ENCODE measurements around the gene MAP3K2.
"Not testable (repeated sequence)": the region's sequence is repeated elsewhere in the genome, so short reads cannot be mapped to it uniquely, and the experiment has no call there.

Gene MAP3K2

DNA sequence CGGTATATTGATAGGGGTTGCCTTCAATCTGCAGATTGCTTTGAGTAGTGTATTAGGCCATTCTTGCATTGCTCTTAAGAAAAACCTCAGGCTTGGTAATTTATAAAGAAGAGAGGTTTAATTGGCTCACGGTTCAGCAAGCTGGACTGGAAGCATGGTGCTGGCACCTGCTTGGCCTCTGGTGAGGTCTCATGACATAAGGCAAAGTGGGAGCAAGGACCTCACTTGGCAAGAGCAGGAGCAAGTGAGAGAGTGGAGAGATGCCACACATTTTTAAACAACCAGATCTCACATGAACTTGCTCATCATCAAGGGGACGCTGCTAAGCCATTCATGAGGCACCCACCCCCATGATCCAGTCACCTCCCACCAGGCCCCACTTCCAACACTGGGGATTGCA lies 4.9 kb downstream of the MAP3K2 start:
- no peak for DNase-seq (ENCODE audit: low read depth in 2 of 2)

DNA sequence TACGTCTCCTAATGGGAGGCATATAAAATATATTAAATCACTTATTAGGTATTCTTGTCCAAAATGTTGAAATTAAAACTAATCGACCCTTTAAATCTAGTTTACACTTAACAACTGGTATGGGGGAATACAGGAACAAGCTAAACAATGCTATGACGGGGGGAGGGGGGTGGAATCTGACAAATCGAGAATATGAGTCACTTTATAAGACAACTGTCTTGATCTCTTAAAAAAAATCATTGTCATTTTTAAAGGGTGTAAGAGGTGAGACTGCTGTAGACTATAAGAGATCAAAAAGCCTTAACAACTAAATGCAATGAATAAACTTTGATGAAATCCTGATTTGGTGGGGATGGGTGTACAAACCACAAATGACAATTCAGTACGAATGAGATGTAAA lies 6.0 kb downstream of the MAP3K2 start:
- DNase-seq (ENCODE audit: low read depth in 2 of 2) = no peak

DNA sequence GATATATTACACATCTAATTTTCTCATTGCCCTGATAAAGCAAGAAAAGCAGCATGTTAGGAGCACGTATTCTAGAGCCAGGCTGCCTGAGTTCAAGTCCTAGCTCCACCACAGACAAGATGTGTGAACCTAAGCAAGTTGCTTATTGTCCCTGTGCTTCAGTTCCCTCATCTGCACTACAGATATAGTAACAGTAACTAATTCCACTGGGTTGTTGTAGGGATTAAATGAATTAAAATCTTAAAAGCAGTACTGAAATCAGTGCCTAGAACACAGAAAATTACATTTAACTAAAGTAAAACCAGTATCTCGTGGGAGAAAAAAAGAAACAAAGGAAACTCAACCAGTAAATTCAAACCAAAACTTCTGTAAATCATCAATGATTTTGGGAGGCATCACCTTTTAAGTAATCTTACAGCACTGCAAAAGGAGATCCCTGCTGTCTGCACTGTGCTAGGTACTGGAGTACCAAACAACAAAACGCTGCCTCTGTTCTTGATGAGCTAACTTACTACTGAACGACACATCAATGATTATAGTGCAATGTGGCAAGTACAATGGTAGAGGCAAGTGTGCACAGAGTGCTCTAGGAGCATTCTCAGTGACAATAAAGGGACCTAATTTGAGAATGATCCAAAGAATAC lies 7.9 kb downstream of the MAP3K2 start:
- DNase-seq (ENCODE audit: low read depth in 2 of 2) = no peak

DNA sequence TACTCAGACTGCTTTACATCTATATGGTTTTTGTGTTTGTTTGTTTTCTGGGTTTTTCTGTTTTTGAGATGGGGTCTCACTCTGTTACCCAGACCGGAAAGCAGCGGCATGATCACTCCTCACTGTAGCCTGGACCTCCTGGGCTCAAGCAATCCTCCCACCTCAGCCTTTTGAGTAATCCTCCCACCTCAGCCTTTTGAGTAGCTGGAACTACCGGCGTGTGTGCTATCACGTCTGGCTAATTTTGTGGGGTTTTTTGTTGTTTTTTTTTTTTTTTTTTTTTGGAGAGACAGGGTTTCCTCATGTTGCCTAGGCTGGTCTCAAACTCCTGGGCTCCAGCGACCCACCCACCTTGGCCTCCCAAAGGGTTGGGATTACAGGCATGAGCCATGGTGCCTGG lies 9.1 kb downstream of the MAP3K2 start:
- DNase-seq (ENCODE audit: low read depth in 2 of 2) = no peak

DNA sequence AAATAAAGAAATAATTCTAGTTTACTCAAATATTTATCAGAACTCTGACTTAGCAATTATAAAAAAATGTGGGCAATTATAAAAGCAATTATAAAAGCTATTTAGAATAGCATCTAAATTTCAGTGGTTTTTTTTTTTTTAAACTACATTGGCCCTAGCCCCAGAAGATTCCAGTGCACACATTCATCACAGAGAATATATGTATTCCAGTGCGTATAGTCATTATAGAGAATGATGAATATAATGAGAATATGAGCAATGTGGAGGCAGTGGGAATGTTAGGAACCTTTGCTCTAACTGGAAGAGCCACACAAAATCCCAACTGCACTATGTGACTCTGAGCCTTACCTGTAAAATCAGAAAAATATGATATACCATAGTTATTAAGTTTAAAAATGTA lies 10.5 kb downstream of the MAP3K2 start:
- no peak for DNase-seq (ENCODE audit: low read depth in 2 of 2)

DNA sequence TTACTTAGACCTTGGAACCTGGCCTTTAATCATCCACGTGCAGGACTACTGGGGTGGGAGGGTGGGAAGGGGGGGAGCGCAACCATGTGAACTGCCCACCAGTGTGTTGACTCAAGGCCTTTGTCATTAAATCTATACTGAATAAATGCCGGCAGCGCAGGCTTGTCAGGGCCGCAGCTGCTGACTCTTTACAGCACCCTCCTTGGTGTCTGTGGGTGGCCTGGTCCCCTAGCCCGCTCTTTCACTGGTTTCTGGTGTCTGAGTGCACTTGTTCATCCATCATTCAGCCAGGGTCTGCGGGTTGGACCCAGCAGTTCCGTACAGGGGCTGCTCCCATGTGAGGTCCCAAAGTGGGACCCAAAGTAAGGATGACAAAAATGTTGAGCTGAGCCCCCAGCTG lies 11.5 kb downstream of the MAP3K2 start:
- no peak for DNase-seq (ENCODE audit: low read depth in 2 of 2)

DNA sequence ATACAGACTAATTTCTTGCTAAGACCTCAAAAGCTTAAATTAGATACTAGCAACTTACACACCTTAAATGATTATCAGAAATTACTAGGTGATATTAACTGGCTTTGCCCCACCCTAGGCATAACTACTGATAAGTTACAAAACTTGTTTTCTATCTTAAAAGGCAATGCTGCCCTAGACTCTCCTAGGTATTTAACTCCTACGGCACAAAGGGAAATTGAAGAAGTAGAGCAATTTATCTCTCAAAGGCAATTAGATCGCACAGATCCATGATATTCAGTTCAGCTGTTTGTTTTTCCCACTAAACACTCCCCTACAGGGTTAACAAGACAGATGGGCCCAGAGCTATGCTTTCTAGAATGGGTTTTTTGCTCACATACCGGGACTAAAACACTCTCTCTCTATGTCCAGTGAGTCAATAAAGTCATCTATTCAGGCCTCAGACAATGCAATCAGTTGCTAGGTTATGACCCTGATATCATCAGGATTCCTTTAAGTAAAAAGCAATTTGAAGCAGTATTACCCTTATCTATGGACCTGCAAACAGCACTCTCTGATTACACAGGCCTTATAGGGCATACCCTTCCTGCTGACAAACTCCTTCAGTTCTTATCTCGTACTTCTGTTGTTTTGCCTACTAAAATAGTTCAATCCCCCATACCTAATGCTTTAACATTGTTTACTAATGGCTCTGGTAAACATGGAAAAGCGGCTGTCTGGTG lies 14.3 kb downstream of the MAP3K2 start:
- DNase-seq (ENCODE audit: low read depth in 2 of 2) = no peak

DNA sequence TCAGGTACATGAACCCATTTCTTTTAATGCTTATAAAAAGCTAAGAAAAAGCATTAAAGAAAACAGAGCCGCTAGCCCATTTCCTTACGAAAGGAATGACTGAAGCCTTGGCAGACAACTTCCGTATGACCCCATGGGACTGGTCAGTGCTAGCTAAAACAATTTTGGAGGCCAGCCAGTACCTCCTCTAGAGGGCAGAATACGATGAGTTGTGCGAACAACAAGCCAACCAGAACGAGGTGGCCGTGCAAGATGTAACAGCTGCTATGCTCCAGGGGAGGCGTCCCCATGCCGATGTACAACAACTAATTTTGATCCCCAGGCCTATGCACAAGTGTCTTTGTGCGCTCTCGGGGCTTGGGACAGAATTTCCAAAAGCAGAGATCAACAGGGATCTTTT lies 16.7 kb downstream of the MAP3K2 start:
- DNase-seq (ENCODE audit: low read depth in 2 of 2) = no peak

DNA sequence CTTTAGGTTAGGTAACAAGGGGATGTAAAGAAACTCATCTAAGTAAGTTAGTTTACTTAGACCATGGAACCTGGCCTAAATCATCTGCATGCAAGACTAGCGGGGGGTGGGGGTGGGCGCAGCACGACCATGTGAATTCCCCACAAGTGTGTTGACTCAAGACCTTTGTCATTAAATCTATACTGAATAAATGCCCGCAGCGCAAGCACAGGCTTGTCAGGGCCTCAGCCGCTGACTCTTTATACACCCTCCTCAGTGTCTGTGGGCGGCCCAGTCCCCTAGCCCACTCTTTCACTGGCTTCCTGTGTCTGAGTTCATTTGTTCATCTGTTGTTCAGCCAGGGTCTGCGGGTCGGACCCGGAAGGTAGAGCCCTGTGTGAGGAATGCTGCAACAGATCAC lies 17.8 kb downstream of the MAP3K2 start:
- DNase-seq (ENCODE audit: low read depth in 2 of 2) = no peak

DNA sequence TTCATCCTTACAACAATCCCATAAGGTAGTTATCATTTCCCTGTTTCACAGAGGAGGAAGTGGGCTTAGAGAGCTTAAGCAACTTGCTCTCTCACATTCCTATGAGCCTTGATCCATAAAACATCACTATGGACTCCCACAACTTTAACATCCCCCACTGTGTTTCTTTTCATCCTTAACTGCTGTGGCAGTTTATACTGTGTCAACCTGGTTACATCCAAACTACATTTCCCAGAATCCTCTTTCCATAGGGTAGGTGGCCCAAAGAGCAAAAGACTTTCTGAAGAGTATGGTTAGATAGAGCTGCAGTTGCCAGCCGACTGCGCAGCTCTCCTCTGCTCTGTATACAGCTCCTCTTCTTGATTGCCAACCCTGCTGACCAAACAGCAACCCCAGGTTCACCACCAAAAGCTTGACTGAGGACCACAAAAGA lies 22.5 kb downstream of the MAP3K2 start:
- no peak for DNase-seq (ENCODE audit: low read depth in 2 of 2)

DNA sequence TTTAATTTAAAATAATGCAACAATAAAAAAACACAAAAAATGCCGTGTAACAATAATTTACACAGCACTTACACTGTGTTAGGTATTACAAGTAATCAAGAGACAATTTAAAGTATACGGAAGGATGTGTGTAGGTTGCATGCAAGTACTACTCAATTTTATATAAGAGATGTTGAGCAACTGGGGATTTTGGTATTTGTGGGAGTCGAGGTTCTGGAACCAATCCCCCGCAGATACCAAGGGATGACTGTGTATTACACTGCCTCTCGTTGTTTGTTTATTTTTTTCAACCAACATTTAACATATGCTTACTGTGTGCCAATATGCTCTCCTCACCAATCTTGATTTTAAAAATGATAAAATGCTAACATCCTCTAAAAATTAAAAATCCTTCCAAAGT lies 24.8 kb downstream of the MAP3K2 start:
- DNase-seq (ENCODE audit: low read depth in 2 of 2) = no peak

DNA sequence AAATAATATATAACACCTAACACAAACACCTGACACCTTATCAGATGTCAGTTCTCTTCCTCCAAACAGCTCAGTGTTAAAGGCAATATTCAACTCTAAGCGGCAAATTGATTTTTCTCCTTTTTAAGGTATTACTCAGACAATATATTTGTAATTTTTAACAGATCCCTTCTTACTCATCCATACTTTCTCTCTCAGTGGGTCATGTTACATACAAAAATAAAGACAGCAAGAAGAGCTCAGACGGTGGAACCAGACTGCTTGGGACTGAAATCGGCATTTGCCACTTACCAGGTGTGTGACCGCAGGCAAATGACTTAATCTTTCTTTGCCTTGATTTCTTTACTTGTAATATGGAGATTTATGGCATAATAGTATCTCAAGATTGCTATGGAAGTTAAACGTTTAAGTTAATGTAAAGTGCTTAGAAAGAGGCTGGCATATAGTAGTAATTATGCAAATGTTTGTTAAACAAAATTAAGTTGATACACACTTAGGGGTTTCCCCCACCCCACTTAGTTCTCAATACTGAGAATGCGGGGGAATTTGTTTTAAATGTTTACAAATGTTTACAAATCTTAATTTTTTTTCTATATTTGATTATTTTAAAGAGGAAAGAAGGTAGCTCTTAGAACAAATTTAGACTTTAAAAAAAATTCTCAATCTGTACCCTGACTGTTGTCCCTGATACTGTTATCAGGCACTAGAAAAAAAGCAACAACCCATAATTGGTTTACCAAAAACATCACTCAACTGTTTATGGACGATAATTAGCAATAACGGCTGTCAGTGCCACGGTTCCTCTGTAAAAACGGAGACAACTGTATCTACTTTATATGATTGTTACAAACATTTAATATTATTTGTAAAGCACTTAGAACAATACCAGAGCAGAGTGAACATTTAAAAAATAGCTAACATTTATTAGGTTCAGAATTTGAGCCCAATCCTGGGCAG lies 25.6 kb downstream of the MAP3K2 start:
- DNase-seq (ENCODE audit: low read depth in 2 of 2) = no peak

DNA sequence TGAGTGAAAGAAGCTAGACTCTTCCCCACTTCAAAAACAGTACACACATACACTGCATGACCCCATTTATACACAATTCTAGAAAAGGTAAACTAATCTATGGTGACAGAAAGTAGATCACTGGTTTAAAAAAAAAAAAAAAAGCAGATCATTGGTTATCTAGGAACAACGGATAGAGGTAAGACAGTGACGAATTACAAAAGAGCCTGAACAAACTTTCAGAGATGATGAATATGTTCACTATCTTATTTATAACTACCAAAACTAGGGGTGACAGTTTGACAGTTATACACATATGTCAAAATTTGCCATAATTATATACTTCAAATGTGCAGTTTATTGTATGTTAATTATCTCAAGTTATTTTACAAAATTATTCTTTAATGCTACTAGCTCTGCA lies 27.5 kb downstream of the MAP3K2 start:
- no peak for DNase-seq (ENCODE audit: low read depth in 2 of 2)

DNA sequence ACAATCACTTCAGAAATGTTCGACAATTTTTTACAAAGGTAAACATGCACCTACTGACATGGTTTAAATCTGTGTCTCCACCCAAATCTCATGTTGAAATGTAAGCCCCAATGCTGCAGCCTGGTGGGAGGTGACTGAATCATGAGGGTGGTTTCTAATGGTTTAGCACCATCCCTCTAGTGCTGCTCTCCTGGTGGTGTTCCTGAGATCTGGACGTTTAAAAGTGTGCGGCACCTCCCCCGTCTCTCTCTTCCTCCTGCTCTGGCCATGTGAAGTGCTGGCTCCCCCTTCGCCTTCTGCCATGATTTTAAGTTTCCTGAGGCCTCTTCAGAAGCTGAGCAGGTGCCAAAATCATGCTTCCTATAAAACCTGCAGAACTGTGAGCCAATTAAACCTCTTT lies 28.3 kb downstream of the MAP3K2 start:
- DNase-seq (ENCODE audit: low read depth in 2 of 2) = no peak

DNA sequence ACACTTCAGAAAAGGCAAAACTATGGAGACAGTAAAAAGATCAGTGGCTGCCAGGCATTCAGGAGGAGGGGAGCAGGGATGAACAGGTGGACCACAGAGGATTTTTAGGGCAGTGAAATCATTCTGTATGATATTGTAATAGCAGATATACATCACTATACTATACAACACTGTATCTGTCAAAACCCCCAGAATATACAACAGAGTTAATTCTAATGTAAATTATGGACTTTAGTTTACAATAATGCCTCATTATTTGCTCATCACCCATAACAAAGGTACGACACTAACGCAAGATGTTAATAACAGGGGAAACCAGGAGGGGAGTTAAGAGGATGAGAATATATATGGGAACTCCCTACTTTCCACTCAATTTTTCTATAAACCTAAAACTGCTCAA lies 28.8 kb downstream of the MAP3K2 start:
- DNase-seq (ENCODE audit: low read depth in 2 of 2) = no peak

DNA sequence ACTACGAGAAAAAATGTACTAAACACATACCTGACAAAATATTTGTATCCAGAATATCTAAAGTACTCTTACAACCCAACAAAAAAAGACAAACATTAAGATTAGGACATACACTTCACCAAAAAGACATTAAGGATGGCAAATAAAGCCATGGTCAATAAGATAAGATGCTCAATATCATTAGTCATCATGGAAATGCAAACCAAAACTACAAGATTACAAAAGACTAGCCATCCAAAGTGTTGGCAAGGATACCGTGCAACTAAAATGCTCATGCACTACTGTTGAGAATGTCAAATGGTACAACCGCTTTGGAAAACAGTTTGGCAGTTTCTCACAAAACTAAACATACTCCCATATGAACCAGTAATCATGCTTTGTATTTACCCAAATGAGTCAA lies 29.7 kb downstream of the MAP3K2 start:
- DNase-seq (ENCODE audit: low read depth in 2 of 2) = no peak

DNA sequence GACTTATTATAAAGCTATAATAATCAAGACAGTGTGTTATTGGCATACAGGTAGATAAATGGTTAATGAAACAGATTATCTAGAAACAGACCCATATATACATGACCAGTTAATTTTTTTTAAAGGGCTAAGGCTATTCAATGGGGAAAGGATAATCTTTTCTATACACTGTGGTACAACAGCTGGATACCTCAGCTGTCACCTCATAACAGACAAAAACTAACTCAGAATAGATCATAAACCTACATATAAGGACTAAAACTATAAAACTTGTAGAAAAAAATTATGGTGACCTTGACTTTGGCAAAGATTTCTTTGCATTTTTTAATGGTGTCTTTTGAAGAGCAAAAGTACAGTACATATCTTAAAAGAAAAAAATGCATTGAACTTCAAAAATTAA lies 30.2 kb downstream of the MAP3K2 start:
- no peak for DNase-seq (ENCODE audit: low read depth in 2 of 2)

DNA sequence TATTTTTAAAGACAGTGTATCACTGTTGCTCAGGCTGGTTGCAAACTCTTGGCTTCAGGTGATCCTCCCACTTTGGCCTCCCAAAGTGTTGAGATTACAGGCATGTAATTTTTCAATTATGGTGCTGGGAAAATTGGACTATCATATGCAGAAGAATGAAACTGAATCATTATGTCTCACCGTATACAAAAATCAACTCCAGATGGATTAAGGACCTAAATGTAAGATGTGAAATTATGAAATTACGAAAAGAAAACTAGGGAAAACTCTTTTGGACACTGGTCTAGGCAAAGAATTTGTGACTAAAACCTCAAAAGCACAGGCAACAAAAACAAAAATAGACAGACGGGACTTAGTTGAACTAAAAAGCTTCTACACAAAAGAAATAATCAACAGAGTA lies 31.2 kb downstream of the MAP3K2 start:
- no peak for DNase-seq (ENCODE audit: low read depth in 2 of 2)

DNA sequence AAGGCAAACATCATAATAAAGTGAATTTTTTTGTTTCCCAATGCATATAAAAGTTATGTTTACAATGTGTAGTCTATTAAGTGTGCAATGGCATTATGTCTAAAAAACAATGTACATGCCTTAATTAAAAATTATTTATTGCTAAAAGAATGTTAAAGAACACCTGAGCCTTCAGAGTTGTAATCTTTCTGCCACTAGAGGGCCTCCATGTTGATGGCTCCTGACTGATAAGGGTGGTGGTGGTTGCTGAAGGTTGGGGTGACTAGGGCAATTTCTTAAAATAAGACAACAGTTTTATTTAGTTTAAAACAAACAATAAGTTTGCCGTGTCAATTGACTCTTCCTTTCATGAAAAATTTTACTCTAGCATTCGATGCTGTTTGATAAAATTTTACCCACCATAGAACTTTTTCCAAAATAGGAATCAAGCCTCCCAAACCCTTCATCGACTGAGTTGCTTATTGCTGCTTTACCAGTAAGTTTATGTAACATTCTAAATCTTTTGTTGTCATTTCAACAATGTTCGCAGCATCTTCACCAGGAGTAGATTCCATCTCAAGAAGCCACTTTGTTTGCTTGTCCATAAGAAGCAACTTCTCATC lies 32.3 kb downstream of the MAP3K2 start:
- peak in 1 of 2 donors; percentile 7 for DNase-seq (ENCODE audit: low read depth in 2 of 2)

DNA sequence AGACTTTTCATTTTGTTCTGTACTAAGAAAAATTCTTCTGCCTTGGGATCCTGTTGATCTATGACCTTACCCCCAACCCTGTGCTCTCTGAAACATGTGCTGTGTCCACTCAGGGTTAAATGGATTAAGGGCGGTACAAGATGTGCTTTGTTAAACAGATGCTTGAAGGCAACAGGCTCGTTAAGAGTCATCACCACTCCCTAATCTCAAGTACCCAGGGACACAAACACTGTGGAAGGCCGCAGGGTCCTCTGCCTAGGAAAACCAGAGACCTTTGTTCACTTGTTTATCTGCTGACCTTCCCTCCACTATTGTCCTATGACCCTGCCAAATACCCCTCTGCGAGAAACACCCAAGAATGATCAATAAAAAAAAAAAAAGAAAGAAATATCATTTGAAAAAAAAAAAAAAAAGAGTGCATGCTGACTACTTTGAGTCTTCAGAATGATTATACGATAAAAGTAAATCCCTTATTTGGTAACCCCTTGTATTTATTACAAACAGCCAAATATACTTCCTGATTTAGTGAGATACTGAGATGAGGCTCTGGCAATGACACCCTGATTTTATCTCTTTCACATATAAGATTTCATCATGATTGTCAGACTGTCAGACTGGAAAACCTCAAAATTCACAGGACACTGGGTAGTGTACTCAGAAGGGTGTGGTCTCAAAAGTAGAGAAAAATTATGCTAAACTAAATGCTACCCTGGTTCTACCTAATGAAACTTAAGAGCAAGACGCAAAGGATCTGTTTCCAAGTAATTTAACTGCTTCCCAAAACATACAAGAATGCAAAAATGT lies 33.7 kb downstream of the MAP3K2 start:
- not testable (repeated sequence) for DNase-seq (ENCODE audit: low read depth in 2 of 2)

DNA sequence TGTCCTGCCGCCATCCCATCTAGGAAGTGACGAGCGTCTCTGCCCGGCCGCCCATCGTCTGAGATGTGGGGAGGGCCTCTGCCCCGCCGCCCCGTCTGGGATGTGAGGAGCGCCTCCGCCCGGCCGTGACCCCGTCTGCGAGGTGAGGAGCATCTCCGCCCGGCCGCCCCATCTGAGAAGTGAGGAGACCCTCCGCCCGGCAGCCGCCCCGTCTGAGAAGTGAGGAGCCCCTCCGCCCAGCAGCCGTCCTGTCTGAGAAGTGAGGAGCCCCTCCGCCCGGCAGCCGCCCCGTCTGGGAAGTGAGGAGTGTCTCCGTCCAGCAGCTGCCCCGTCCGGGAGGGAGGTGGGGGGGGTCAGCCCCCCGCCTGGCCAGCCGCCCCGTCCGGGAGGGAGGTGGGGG lies 34.6 kb downstream of the MAP3K2 start:
- DNase-seq (ENCODE audit: low read depth in 2 of 2) = not testable (repeated sequence)
